GM10248 (cell line): ENCODE data around the gene MBTPS2.
"Not testable (repeated sequence)": the region's sequence is repeated elsewhere in the genome, so short reads cannot be mapped to it uniquely, and the experiment has no call there.

Experiments used
- CTCF ChIA-PET: fragments of 300-600 bp; sonication (Branson Sonifier 250); formaldehyde crosslinking; extraction: SDS; loops from one replicate; lab custom pipeline; 2021; ENCODE audit warnings: antibody characterized with exemption; lab: Yijun Ruan, JAX
- POLR2A ChIA-PET: fragments of 350-650 bp; sonication (Branson Sonifier 250); formaldehyde crosslinking; extraction: SDS; loops from one replicate; lab custom pipeline; 2020; ENCODE audit warnings: antibody characterized with exemption; lab: Yijun Ruan, JAX
- DNase-seq: peaks from one replicate; pipeline ENCODE4 v3.0.0; 2012; ENCODE audit errors: extremely low spot score
- CTCF ChIP-seq: IDR thresholded peaks from 2 replicates; pipeline ENCODE4 v1.5.1; 2012; ENCODE audit warnings: mild to moderate bottlenecking, low read depth; ENCODE audit errors: extremely low read depth, missing control alignments, control extremely low read depth

Gene MBTPS2

GRCh38 chrX:21806691-21807090 is 32.7 kb upstream of the MBTPS2 start:
- no peak for DNase-seq
- ChIA-PET POLR2A (no interaction called here), CTCF (no interaction called here)
- no peak for TF ChIP-seq CTCF

GRCh38 chrX:21811832-21812231 is 27.6 kb upstream of the MBTPS2 start:
- ChIA-PET POLR2A (no interaction called here), CTCF (interaction anchor here (1.7 kb wide), 1 partner anchor 22 kb away, joined by 3 read pairs; no protein-coding TSS in a partner anchor)

GRCh38 chrX:21812628-21813027 is 26.8 kb upstream of the MBTPS2 start:
- CTCF ChIA-PET: no interaction called here
- no peak for DNase-seq
- POLR2A ChIA-PET: no interaction called here
- TF ChIP-seq CTCF: no peak

More at GRCh38 chrX:21811832-21812231, 27.6 kb upstream of the MBTPS2 start:
- no peak for DNase-seq
- no peak for TF ChIP-seq CTCF

- no peak for TF ChIP-seq CTCF
- no peak for DNase-seq
- ChIA-PET POLR2A (no interaction called here), CTCF (no interaction called here)
Measured at GRCh38 chrX:21813612-21814368, 25.6 kb upstream of the MBTPS2 start.

GRCh38 chrX:21816136-21816535 is 23.3 kb upstream of the MBTPS2 start:
- no peak for DNase-seq
- ChIA-PET POLR2A (no interaction called here), CTCF (no interaction called here)
- TF ChIP-seq CTCF: no peak

GRCh38 chrX:21820170-21820569 is 19.2 kb upstream of the MBTPS2 start:
- POLR2A ChIA-PET, DNase-seq: not testable (repeated sequence)
- CTCF ChIA-PET: interaction anchor here (1.6 kb wide), 1 partner anchor 13 kb away, joined by 3 read pairs; no protein-coding TSS in a partner anchor

- CTCF ChIA-PET: no interaction called here
- DNase-seq: no peak
- POLR2A ChIA-PET: no interaction called here
- no peak for TF ChIP-seq CTCF
Measured at GRCh38 chrX:21821875-21822274, 17.5 kb upstream of the MBTPS2 start.
